Nephron (organoid): ENCODE data around the gene GBF1.

Experiments
- H3K27ac Mint-ChIP-seq, 3 experiments: 2 replicates each; pipeline ENCODE4 v1.8.0; 2020; ENCODE audit warnings: mixed read lengths in 3 of 3, mild to moderate bottlenecking in 2 of 3, moderate library complexity in 1 of 3
- H3K27me3 Mint-ChIP-seq: 2 replicates; pipeline ENCODE4 v1.8.0; 2021; ENCODE audit warnings: low read depth, mild to moderate bottlenecking, moderate library complexity, mixed read lengths
- H3K36me3 Mint-ChIP-seq: 2 replicates; pipeline ENCODE4 v1.8.0; 2020; ENCODE audit warnings: low read depth, mixed read lengths
- H3K4me1 Mint-ChIP-seq: 2 replicates; pipeline ENCODE4 v1.8.0; 2020; ENCODE audit warnings: mixed read lengths
- H3K4me3 Mint-ChIP-seq, 3 experiments: 2 replicates each; pipeline ENCODE4 v1.8.0; 2020; ENCODE audit warnings: mild to moderate bottlenecking in 3 of 3, mixed read lengths in 3 of 3, moderate library complexity in 2 of 3
- H3K9me3 Mint-ChIP-seq: 2 replicates; pipeline ENCODE4 v1.8.0; 2020; ENCODE audit warnings: mixed read lengths
- TF ChIP-seq, protein P1 (sequence below), 3 experiments: fragments of 200-600 bp; sonication (generic); IDR thresholded peaks; one replicate each; pipeline ENCODE4 v1.5.0; 2021; ENCODE audit warnings: antibody characterized with exemption in 3 of 3; ENCODE audit not compliant: unreplicated experiment in 3 of 3

Gene GBF1

DNA sequence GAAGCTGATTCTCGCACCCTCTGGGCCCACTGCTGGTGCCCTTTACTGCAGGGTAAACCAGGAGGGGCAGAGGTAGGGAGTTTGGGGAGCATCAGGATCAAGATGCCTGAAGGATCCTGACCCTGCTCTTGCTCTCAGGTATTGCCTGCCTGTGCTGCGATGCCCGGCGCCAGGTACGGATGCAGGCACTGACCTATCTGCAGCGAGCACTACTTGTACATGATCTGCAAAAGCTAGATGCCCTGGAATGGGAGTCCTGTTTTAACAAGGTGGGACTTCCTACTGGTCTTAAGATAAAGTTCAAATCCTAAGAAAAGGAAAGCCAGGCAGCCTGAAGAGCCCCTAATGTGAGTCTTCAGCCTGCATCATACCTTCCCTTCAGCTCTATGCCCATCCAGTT lies 134.1 kb downstream of the GBF1 start:
- Mint-ChIP-seq H3K4me1 (no peaks in the 10 kb centered on the region), H3K4me3 (no peak overlapping the region), H3K27me3 (no peaks in the 10 kb centered on the region), H3K27ac (no peak overlapping the region), H3K9me3 (no peaks in the 10 kb centered on the region), H3K36me3 (peaks cover 45% of the 10 kb centered on the region)
- TF ChIP-seq, protein P1, sequence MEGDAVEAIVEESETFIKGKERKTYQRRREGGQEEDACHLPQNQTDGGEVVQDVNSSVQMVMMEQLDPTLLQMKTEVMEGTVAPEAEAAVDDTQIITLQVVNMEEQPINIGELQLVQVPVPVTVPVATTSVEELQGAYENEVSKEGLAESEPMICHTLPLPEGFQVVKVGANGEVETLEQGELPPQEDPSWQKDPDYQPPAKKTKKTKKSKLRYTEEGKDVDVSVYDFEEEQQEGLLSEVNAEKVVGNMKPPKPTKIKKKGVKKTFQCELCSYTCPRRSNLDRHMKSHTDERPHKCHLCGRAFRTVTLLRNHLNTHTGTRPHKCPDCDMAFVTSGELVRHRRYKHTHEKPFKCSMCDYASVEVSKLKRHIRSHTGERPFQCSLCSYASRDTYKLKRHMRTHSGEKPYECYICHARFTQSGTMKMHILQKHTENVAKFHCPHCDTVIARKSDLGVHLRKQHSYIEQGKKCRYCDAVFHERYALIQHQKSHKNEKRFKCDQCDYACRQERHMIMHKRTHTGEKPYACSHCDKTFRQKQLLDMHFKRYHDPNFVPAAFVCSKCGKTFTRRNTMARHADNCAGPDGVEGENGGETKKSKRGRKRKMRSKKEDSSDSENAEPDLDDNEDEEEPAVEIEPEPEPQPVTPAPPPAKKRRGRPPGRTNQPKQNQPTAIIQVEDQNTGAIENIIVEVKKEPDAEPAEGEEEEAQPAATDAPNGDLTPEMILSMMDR (IDR thresholded peaks at IDR 0.05; ENCODE audit: unreplicated experiment in 3 of 3): no peak

DNA sequence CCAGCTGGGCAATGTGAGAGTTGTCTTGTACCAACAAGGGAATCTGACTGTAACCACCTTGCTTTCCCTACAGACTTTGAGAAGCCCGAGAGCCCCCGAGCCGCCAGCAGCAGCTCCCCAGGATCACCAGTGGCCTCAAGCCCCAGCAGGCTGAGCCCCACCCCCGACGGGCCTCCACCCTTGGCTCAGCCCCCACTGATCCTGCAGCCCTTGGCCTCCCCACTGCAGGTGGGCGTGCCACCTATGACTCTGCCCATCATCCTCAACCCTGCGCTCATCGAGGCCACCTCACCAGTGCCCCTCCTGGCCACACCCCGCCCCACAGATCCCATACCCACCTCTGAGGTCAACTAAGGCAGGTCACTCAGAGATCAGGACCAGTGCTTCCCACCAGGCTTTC lies 136.7 kb downstream of the GBF1 start:
- Mint-ChIP-seq H3K9me3 (no peaks in the 10 kb centered on the region), H3K36me3 (peaks cover 31% of the 10 kb centered on the region), H3K27ac (no peak overlapping the region), H3K27me3 (no peaks in the 10 kb centered on the region), H3K4me3 (no peak overlapping the region), H3K4me1 (peaks cover 6% of the 10 kb centered on the region)
- TF ChIP-seq, protein P1 (IDR thresholded peaks at IDR 0.05; ENCODE audit: unreplicated experiment in 3 of 3): no peak

DNA sequence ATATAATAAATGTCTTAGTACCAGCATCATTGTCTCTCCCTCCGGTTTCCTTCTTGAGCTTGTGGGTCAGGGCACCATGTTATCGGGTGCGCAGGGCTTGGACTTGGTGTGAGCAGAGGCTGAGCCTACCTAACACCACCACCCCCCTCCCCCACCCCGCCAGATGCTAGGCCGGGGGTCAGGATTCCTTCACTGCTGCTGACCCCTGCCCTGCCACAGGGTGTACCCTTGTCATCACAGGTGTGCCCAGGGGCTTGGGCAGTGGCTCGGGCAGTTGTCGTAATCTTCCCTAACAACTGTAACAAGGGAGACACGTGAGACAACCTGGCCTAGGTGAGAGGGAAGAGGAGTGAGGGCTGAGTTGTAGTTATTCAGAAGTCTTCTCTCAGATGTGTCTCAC lies 137.5 kb downstream of the GBF1 start:
- Mint-ChIP-seq H3K27me3 (no peaks in the 10 kb centered on the region), H3K4me1 (peaks cover 6% of the 10 kb centered on the region), H3K36me3 (peaks cover 31% of the 10 kb centered on the region), H3K9me3 (no peaks in the 10 kb centered on the region), H3K4me3 (no peak overlapping the region), H3K27ac (no peak overlapping the region)
- TF ChIP-seq, protein P1 (IDR thresholded peaks at IDR 0.05; ENCODE audit: unreplicated experiment in 3 of 3): no peak

GRCh38 chr10:102384053-102384452 lies 138.7 kb downstream of the GBF1 start:
- TF ChIP-seq, protein P1 (IDR thresholded peaks at IDR 0.05; ENCODE audit: unreplicated experiment in 3 of 3): peak in 1 of 3 experiments; percentile 21
- H3K9me3 Mint-ChIP-seq: no peaks in the 10 kb centered on the region
- H3K27me3 Mint-ChIP-seq: peaks cover 3% of the 10 kb centered on the region

DNA sequence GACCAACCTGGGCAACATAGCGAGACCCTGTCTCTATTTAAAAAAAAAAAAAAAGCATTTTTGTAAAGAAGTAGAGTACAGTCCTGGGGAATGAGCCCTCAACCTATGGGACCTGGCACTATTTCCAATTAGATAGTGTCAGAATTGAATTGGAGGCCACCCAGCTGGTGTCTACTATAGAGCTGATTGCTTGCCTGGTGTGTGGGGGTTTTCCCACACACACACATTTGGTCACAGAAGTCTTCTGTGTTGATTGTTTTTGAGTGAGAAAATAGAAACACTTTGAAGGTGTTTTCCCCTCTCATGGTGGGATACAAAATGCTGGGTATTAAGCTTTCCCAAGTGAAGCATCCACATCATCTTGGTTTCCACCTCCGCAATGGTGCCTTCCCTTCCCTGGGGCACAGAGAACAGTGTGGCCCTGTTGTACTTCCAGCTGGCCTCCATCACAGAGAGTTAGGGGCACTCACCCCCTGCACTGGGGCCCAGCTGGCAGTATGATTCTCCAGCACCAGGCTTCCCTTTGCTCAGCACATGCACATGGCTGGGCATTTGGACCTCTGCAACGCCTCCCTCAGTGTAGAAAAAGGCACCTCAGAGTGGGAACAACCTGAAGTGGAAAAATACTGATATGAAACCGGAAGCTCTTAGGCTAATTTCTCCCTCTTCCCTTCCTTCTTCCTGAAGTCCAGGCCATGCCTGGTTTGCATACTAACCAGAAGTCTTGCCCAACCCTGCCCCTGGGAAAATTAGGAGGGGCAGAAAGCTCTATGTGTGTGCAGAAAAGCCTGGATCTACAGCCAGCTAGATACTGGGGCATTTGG lies 139.5 kb downstream of the GBF1 start:
- TF ChIP-seq, protein P1 (IDR thresholded peaks at IDR 0.05; ENCODE audit: unreplicated experiment in 3 of 3): no peak
- H3K4me1 Mint-ChIP-seq: peaks cover 6% of the 10 kb centered on the region
- peaks cover 6% of the 10 kb centered on the region for H3K27me3 Mint-ChIP-seq
- peaks cover 24% of the 10 kb centered on the region for H3K36me3 Mint-ChIP-seq
- peak overlapping the region in 2 of 3 experiments; percentile 48 to 60 for H3K27ac Mint-ChIP-seq
- H3K4me3 Mint-ChIP-seq: no peak overlapping the region
- no peaks in the 10 kb centered on the region for H3K9me3 Mint-ChIP-seq

More at GRCh38 chr10:102384053-102384452, 138.7 kb downstream of the GBF1 start:
- Mint-ChIP-seq H3K4me1 (peaks cover 6% of the 10 kb centered on the region), H3K27ac (peak overlapping the region in 1 of 3 experiments; percentile 2), H3K36me3 (peaks cover 29% of the 10 kb centered on the region), H3K4me3 (no peak overlapping the region)

GRCh38 chr10:102389894-102390293 lies 144.6 kb downstream of the GBF1 start:
- H3K4me3 Mint-ChIP-seq: no peak overlapping the region
- H3K36me3 Mint-ChIP-seq: no peaks in the 10 kb centered on the region
- TF ChIP-seq, protein P1 (IDR thresholded peaks at IDR 0.05; ENCODE audit: unreplicated experiment in 3 of 3): no peak
- H3K27ac Mint-ChIP-seq: no peak overlapping the region
- peaks cover 27% of the 10 kb centered on the region for H3K27me3 Mint-ChIP-seq
- H3K4me1 Mint-ChIP-seq: peaks cover 11% of the 10 kb centered on the region
- H3K9me3 Mint-ChIP-seq: no peaks in the 10 kb centered on the region
